K562 (cell line): ENCODE data around the gene SKIL. TPM values are rescaled to one million over a fixed set of nuclear protein-coding genes. Genes with fewer than 3 reads are reported as not detected.
A peak's percentile ranks its signal among the peaks of the same experiment; 100 is the strongest.

Source experiments
- ATAC-seq: fragments of 200-7000 bp; cut with Tn5 transposase; 3 replicates; pipeline ENCODE4 v1.9.1; 2020; ENCODE audit warnings: moderate library complexity
- BruUV-seq: library from RNA; stranded (reverse); fragments of 400-500 nt; replicated peaks from 2 replicates; lab custom pipeline; 2021; lab: Mats Ljungman, UMichigan
- CTCF ChIA-PET: fragments of 300-600 bp; formaldehyde crosslinking; extraction: SDS; loops from one replicate; lab custom pipeline; 2021; ENCODE audit warnings: low intra/inter-chr PET ratio; lab: Yijun Ruan, JAX
- POLR2A ChIA-PET: fragments of 300-600, 350-650 bp; sonication (Branson Sonifier 250); formaldehyde crosslinking; extraction: SDS; loops from one replicate; lab custom pipeline; 2021; ENCODE audit warnings: antibody characterized with exemption, inconsistent platforms; lab: Yijun Ruan, JAX
- DNase-seq, 4 experiments: peaks; one replicate each; pipeline versions ENCODE4 v3.0.0 to v3.0.0-alpha.2; 2011 to 2018; ENCODE audit warnings: low spot score in 3 of 4, mixed read lengths in 3 of 4; ENCODE audit errors: extremely low read depth in 1 of 4
- FAIRE-seq: peaks from 2 replicates; lab custom pipeline; 2011; peaks lifted over from hg19 to GRCh38; lab: Jason Lieb, UNC
- H2AFZ ChIP-seq: 2 replicates; pipeline ENCODE4 v1.6.0; 2011; ENCODE audit warnings: low read depth, low read length, control low read depth, inconsistent platforms
- H3K27ac ChIP-seq: fragments of 200-600 bp; 3 replicates; pipeline ENCODE4 v1.8.0; 2011; ENCODE audit warnings: low read depth, mild to moderate bottlenecking, control low read depth, inconsistent platforms, low read length, moderate library complexity, mixed read lengths; ENCODE audit errors: extremely low read depth
- H3K27me3 ChIP-seq, 2 experiments: fragments of 300-600 bp in 1 of 2; 2 replicates in 1 of 2; 3 replicates in 1 of 2; pipeline versions ENCODE4 v1.6.0 to v1.8.0; 2011; ENCODE audit warnings: inconsistent platforms in 2 of 2, low read length in 2 of 2, mild to moderate bottlenecking in 1 of 2, mixed read lengths in 1 of 2, moderate library complexity in 1 of 2; ENCODE audit not compliant: control insufficient read depth in 2 of 2, insufficient read depth in 2 of 2
- H3K36me3 ChIP-seq: fragments of 300-600 bp; 3 replicates; pipeline ENCODE4 v1.8.0; 2011; ENCODE audit warnings: mild to moderate bottlenecking, low read length, inconsistent platforms; ENCODE audit not compliant: control insufficient read depth, insufficient read depth
- H3K4me1 ChIP-seq, 2 experiments: fragments of 200-600 bp in 1 of 2; replicated peaks in 1 of 2; 2 replicates in 1 of 2; 3 replicates in 1 of 2; pipeline versions ENCODE4 v1.5.1 to v1.8.0; 2011; ENCODE audit warnings: inconsistent platforms in 2 of 2, low read length in 2 of 2, mild to moderate bottlenecking in 1 of 2, mixed read lengths in 1 of 2, moderate library complexity in 1 of 2; ENCODE audit not compliant: control insufficient read depth in 2 of 2, insufficient read depth in 2 of 2
- H3K4me2 ChIP-seq: 2 replicates; pipeline ENCODE4 v1.6.1; 2011; ENCODE audit warnings: low read length, control low read depth, inconsistent platforms, mixed read lengths; ENCODE audit not compliant: insufficient read depth
- H3K4me3 ChIP-seq: fragments of 200-600 bp; sonication (generic), shearing (Covaris generic); 2 replicates; pipeline ENCODE4 v1.5.1; 2016; ENCODE audit warnings: control low read depth, inconsistent platforms
- H3K79me2 ChIP-seq: fragments of 200-600 bp; 3 replicates; pipeline ENCODE4 v1.8.0; 2011; ENCODE audit warnings: low read length, inconsistent platforms; ENCODE audit not compliant: control insufficient read depth, insufficient read depth
- H3K9ac ChIP-seq, 2 experiments: 2 replicates each; pipeline versions ENCODE4 v1.6.0 to v1.6.1; 2011; ENCODE audit warnings: low read depth in 2 of 2, low read length in 2 of 2, control low read depth in 1 of 2, inconsistent platforms in 1 of 2, mild to moderate bottlenecking in 1 of 2, mixed read lengths in 1 of 2; ENCODE audit not compliant: insufficient read depth in 1 of 2
- H3K9me1 ChIP-seq: one replicate; pipeline ENCODE4 v1.6.0; 2011; ENCODE audit warnings: inconsistent platforms, mild to moderate bottlenecking, low read length, moderate library complexity; ENCODE audit not compliant: control insufficient read depth, insufficient read depth
- H3K9me3 ChIP-seq: replicated peaks from 2 replicates; pipeline ENCODE4 v1.5.1; 2011; ENCODE audit warnings: low read depth, low read length, inconsistent platforms; ENCODE audit not compliant: control insufficient read depth, insufficient read depth
- H4K20me1 ChIP-seq: replicated peaks from 2 replicates; pipeline ENCODE4 v1.6.1; 2011; ENCODE audit warnings: low read length, inconsistent platforms, mixed read lengths; ENCODE audit not compliant: control insufficient read depth, insufficient read depth
- BRF1 ChIP-seq: IDR thresholded peaks from 3 replicates; pipeline ENCODE4 v1.6.1; 2011; ENCODE audit warnings: borderline replicate concordance, mild to moderate bottlenecking; ENCODE audit not compliant: insufficient read length; ENCODE audit errors: extremely low read depth
- MEF2A ChIP-seq: IDR thresholded peaks from 2 replicates; pipeline ENCODE4 v1.6.1; 2011; ENCODE audit warnings: low read depth, mild to moderate bottlenecking, low read length, moderate library complexity; ENCODE audit not compliant: control insufficient read depth
- RAD51 ChIP-seq: fragments of 450-650 bp; IDR thresholded peaks from 2 replicates; pipeline ENCODE4 v1.7.1; 2016; ENCODE audit warnings: low read depth, mild to moderate bottlenecking, borderline replicate concordance
- SRSF9 ChIP-seq: fragments of 200-400 bp; formaldehyde crosslinking; IDR thresholded peaks from 2 replicates; pipeline ENCODE4 v1.6.1; 2017; ENCODE audit warnings: low read depth, low read length, borderline replicate concordance
- WGBS: fragments of 100-300 bp; shearing (Covaris generic); methylation state at CpG from one replicate; pipeline ENCODE4 v1.1.6; 2016; ENCODE audit warnings: low coverage, mixed read lengths; ENCODE audit not compliant: insufficient coverage; ENCODE audit errors: missing lambda C conversion rate; 5-methylcytosine and 5-hydroxymethylcytosine counted together
- in situ Hi-C: fragments of 300-500 bp; cut with MboI; formaldehyde crosslinking; loops from 4 replicates; pipeline ENCODE4 v1.15.0; 2018; ENCODE audit warnings: inconsistent platforms, mixed read lengths
- intact Hi-C: fragments of 100-400 bp; cut with micrococcal nuclease; formaldehyde crosslinking; loops from 2 replicates; pipeline ENCODE4 v1.14.2; 2022
- polyA plus RNA-seq, 8 experiments: library from polyadenylated mRNA; depleted of rRNA in 4 of 8; stranded (reverse) in 5 of 8; unstranded in 3 of 8; fragments of >200 nt; fragmentation: Nextera tagmentation in 2 of 8; fragmentation: Illumina TruSeq in 1 of 8; extraction: Ambion mirVana in 2 of 8; extraction: Trizol in 1 of 8; gene quantifications; 2 replicates each; pipeline versions ENCODE4 v1.2.1 to v1.2.3, GENCODE V29; 2011 to 2014; ENCODE audit warnings: inconsistent platforms in 1 of 8, missing spikeins in 1 of 8
- total RNA-seq, 7 experiments: library from RNA; depleted of rRNA in 6 of 7; stranded (reverse); fragments of >200 nt in 6 of 7; fragmentation: Illumina TruSeq in 2 of 7; extraction: Trizol in 2 of 7; gene quantifications; 2 replicates each; pipeline versions ENCODE4 v1.2.1 to v1.2.3, GENCODE V29; 2011 to 2021; ENCODE audit warnings: low replicate concordance in 1 of 7
- TF ChIP-seq, protein P1 (sequence below): fragments of 450-650 bp; IDR thresholded peaks from 2 replicates; pipeline ENCODE4 v1.6.1; 2018; ENCODE audit warnings: mild to moderate bottlenecking, low read depth; ENCODE audit not compliant: partially characterized antibody
- TF ChIP-seq, protein P2 (sequence below): sonication (generic); formaldehyde crosslinking; IDR thresholded peaks from 2 replicates; pipeline ENCODE4 v1.8.0; 2022; ENCODE audit warnings: mild to moderate bottlenecking, missing genetic modification reagents

Gene SKIL
- total and polyA plus RNA-seq, 9 of the 15 experiments (the other 6 are each of a cell fraction or from before 2014, with no cell fraction given), result 4.3 to 19.1 (median 9.7) TPM

DNA sequence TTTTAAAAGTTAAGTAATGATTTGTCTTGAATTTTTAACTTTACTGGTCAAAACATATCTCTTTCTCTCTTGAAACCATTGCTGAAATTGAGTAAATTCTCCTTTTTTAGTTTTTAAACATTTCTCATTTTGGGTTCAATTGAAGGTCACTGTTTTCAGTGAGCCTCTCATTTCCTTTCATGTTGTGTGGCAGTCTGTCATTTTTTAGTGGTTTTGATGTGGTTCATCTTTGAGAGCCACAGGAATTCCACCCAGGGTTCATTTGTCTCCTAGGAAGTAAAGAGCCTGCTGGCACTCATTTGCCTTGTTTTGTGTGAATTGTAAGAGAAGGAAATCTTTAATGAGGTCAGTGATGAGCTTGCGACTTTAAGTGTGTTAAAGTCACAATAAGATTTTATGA, 71.5 kb downstream of the SKIL start:
- ChIA-PET CTCF (no interaction called here), POLR2A (interaction anchor here (0.6 to 1.8 kb wide), 2 partner anchors 9 to 282 kb away, joined by 5 read pairs; no protein-coding TSS in a partner anchor)
- no peak overlapping the region for H3K9ac ChIP-seq
- in situ Hi-C loops (loop anchor here (10.0 kb wide), 1 partner anchor 266 kb away; no protein-coding TSS in a partner anchor), intact Hi-C loops (loop anchor here (5.0 kb wide), 1 partner anchor 68 kb away; no protein-coding TSS in a partner anchor)
- H3K27ac ChIP-seq, result no peak overlapping the region
- H3K4me3 ChIP-seq, result no peak overlapping the region
- TF ChIP-seq RAD51, result no peak
- no peak for TF ChIP-seq SRSF9
- TF ChIP-seq, protein P1, sequence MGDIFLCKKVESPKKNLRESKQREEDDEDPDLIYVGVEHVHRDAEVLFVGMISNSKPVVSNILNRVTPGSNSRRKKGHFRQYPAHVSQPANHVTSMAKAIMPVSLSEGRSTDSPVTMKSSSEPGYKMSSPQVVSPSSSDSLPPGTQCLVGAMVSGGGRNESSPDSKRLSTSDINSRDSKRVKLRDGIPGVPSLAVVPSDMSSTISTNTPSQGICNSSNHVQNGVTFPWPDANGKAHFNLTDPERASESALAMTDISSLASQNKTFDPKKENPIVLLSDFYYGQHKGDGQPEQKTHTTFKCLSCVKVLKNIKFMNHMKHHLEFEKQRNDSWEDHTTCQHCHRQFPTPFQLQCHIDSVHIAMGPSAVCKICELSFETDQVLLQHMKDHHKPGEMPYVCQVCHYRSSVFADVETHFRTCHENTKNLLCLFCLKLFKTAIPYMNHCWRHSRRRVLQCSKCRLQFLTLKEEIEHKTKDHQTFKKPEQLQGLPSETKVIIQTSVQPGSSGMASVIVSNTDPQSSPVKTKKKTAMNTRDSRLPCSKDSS, result no peak
- TF ChIP-seq BRF1, result no peak
- TF ChIP-seq, protein P2, sequence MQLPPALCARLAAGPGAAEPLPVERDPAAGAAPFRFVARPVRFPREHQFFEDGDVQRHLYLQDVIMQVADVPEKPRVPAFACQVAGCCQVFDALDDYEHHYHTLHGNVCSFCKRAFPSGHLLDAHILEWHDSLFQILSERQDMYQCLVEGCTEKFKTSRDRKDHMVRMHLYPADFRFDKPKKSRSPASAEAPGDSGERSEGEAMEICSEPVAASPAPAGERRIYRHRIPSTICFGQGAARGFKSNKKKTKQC (CRISPR knock-in tag), result no peak
- TF ChIP-seq MEF2A, result no peak
- DNase-seq (no peak), ATAC-seq (no peak), FAIRE-seq (no peak)
- H3K27me3 ChIP-seq, result no peaks in the 10 kb centered on the region; a peak in 1 of 5 replicates
- H3K4me1 ChIP-seq, result peaks cover 5 to 15% of the 10 kb centered on the region in 2 experiments; a peak in 4 of 5 replicates
- 0 out of 2 replicates have a peak overlapping the region, but pooled peaks have one; percentile 6 for H2AFZ ChIP-seq
- no peaks in the 10 kb centered on the region for H3K9me3 ChIP-seq
- BruUV-seq, result no TSS peak
- no peaks in the 10 kb centered on the region for H3K9me1 ChIP-seq
- no peaks in the 10 kb centered on the region for H3K36me3 ChIP-seq
- WGBS, result 65% methylated on average over 1 of the region's 1 CpG
- H3K4me2 ChIP-seq, result no peak overlapping the region
- H4K20me1 ChIP-seq, result no peaks in the 10 kb centered on the region
- no peaks in the 10 kb centered on the region for H3K79me2 ChIP-seq
